ENCODE data around the gene HDGF. TPM values are rescaled to one million over a fixed set of nuclear protein-coding genes. Genes with fewer than 3 reads are reported as not detected.

The HDGF gene
- total and polyA plus RNA-seq, 4 donors = 41.7 to 148 (median 119) TPM

DNA sequence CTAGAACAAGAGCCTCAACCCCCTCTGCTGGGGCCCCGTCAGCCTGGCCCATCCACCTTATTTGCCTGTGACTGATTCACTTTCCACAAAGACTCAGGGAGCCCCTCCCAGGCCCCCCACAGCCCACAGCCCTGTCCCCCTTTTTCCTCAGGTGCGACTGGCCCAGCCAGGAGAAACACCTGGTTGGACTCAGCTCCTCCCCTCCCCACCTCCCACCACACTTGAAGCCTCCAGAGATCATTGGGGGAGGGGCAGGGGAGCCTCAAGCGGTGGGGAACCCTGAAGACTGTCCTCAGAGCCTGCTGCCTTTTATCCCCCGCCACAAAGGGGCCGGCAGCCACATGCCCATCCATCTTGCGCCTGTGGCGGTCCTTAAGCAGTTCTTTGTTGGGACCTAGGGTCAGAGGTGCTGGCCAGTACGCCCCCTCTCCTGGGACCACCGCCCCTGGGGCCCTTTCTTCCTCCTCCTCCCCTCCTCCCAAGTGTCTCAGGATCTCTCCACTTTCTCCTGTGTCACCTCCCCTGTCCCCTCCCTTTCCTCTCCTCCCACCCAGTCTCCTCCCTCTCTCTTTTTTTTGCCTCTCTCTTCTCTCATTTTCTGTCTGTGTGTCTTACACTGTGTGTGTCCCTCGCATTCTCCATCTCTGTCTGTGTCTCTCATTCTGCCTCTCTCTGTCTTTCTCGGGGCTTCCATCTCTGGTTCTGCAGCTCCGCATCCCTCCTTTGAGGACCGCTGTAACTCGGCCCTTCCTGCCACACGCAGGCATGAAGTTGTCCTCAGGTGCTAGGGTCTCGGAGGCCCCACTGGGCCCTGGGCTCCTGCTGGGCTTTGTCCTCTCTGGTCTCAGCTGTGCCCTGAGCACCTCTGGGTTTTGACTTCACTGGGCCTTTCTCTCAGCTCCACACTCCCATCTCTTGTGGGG is 58.3 kb downstream of the HDGF start:
- peaks cover 0 to 5% (median 3%) of the 10 kb centered on the region in 4 donors for H3K4me1 ChIP-seq (ENCODE audit: control insufficient read depth in 4 of 4, insufficient read depth in 4 of 4, low read length in 3 of 4)
- no peaks in the 10 kb centered on the region for H3K36me3 ChIP-seq (ENCODE audit: control insufficient read depth in 4 of 4, insufficient read depth in 3 of 4, low read depth in 1 of 4, low read length in 3 of 4)
- 39% methylated on average over 16 of the region's 16 CpGs for WGBS
- no peak overlapping the region for H3K27ac ChIP-seq (ENCODE audit: low read depth in 1 of 2, low read length in 2 of 2)
- no peak overlapping the region for H3K4me3 ChIP-seq (ENCODE audit: low read depth in 1 of 3, low read length in 3 of 3)
- peaks cover 0 to 2% (median under 1%) of the 10 kb centered on the region in 4 donors for H3K27me3 ChIP-seq (ENCODE audit: control insufficient read depth in 4 of 4, insufficient read depth in 4 of 4, low read length in 3 of 4)
- no peaks in the 10 kb centered on the region for H3K9me3 ChIP-seq (ENCODE audit: control insufficient read depth in 4 of 4, low read length in 3 of 4)
- TF ChIP-seq YY1 (IDR thresholded peaks at IDR 0.05) (no peak), JUND (IDR thresholded peaks at IDR 0.05) (no peak), HNF4A (conservative IDR thresholded peaks at IDR 0.05) (no peak), NR2F2 (IDR thresholded peaks at IDR 0.05) (no peak), SP1 (IDR thresholded peaks at IDR 0.05) (no peak), HNF4G (IDR thresholded peaks at IDR 0.05) (no peak), RXRA (IDR thresholded peaks at IDR 0.05) (no peak), CTCF (IDR thresholded peaks at IDR 0.05; ENCODE audit: low read depth, low read length, missing input control) (no peak), GABPA (IDR thresholded peaks at IDR 0.05 in 1 of 2, conservative IDR thresholded peaks at IDR 0.05 in 1 of 2) (no peak), FOXA1 (IDR thresholded peaks at IDR 0.05) (no peak), REST (IDR thresholded peaks at IDR 0.05) (no peak), TAF1 (conservative IDR thresholded peaks at IDR 0.05) (no peak), RAD21 (IDR thresholded peaks at IDR 0.05) (no peak), EGR1 (IDR thresholded peaks at IDR 0.05; ENCODE audit: low read depth in 2 of 2) (no peak), FOXA2 (IDR thresholded peaks at IDR 0.05) (no peak)
- TF ChIP-seq, protein P1, sequence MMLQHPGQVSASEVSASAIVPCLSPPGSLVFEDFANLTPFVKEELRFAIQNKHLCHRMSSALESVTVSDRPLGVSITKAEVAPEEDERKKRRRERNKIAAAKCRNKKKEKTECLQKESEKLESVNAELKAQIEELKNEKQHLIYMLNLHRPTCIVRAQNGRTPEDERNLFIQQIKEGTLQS (IDR thresholded peaks at IDR 0.05) = no peak
- TF ChIP-seq, protein P2, sequence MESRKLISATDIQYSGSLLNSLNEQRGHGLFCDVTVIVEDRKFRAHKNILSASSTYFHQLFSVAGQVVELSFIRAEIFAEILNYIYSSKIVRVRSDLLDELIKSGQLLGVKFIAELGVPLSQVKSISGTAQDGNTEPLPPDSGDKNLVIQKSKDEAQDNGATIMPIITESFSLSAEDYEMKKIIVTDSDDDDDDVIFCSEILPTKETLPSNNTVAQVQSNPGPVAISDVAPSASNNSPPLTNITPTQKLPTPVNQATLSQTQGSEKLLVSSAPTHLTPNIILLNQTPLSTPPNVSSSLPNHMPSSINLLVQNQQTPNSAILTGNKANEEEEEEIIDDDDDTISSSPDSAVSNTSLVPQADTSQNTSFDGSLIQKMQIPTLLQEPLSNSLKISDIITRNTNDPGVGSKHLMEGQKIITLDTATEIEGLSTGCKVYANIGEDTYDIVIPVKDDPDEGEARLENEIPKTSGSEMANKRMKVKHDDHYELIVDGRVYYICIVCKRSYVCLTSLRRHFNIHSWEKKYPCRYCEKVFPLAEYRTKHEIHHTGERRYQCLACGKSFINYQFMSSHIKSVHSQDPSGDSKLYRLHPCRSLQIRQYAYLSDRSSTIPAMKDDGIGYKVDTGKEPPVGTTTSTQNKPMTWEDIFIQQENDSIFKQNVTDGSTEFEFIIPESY (IDR thresholded peaks at IDR 0.05) = no peak
- TF ChIP-seq, protein P3, sequence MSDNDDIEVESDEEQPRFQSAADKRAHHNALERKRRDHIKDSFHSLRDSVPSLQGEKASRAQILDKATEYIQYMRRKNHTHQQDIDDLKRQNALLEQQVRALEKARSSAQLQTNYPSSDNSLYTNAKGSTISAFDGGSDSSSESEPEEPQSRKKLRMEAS (IDR thresholded peaks at IDR 0.05) = no peak
- no peak overlapping the region for H3K9ac ChIP-seq (ENCODE audit: low read depth in 1 of 2, low read length in 2 of 2)
- DNase-seq (ENCODE audit: low spot score) = no peak
